MCF 10A (cell line): ENCODE results near the gene CCDC86. TPM values are rescaled to one million over a fixed set of nuclear protein-coding genes. Genes with fewer than 3 reads are reported as not detected.

Experiments used
- BruUV-seq: library from RNA; stranded (reverse); fragments of 400-500 nt; replicated peaks from 2 replicates; lab custom pipeline; 2021; lab: Mats Ljungman, UMichigan
- CTCF ChIA-PET: fragments of 300-600 bp; sonication (Branson Sonifier 250); formaldehyde crosslinking; extraction: SDS; loops from one replicate; lab custom pipeline; 2021; ENCODE audit warnings: antibody characterized with exemption, inconsistent platforms; lab: Yijun Ruan, JAX
- POLR2A ChIA-PET: fragments of 300-600, 350-650 bp; sonication (Branson Sonifier 250); formaldehyde crosslinking; extraction: SDS; loops from one replicate; lab custom pipeline; 2020; ENCODE audit warnings: antibody characterized with exemption, inconsistent platforms; lab: Yijun Ruan, JAX
- DNase-seq: peaks from one replicate; pipeline ENCODE4 v3.0.0-alpha.2; 2018; ENCODE audit not compliant: unreplicated experiment
- H3K27ac Mint-ChIP-seq: one replicate; pipeline ENCODE4 v1.8.0; 2022; ENCODE audit warnings: mild to moderate bottlenecking, low read depth, mixed read lengths; ENCODE audit not compliant: unreplicated experiment
- H3K27me3 Mint-ChIP-seq: one replicate; pipeline ENCODE4 v1.8.0; 2022; ENCODE audit warnings: mixed read lengths; ENCODE audit not compliant: insufficient read depth, unreplicated experiment
- H3K36me3 Mint-ChIP-seq: one replicate; pipeline ENCODE4 v1.8.0; 2022; ENCODE audit warnings: mild to moderate bottlenecking, moderate library complexity, mixed read lengths; ENCODE audit not compliant: insufficient read depth, unreplicated experiment
- H3K4me1 Mint-ChIP-seq: one replicate; pipeline ENCODE4 v1.8.0; 2022; ENCODE audit warnings: mixed read lengths; ENCODE audit not compliant: insufficient read depth, unreplicated experiment
- H3K4me3 Mint-ChIP-seq: one replicate; pipeline ENCODE4 v1.8.0; 2022; ENCODE audit warnings: mild to moderate bottlenecking, moderate library complexity, mixed read lengths; ENCODE audit not compliant: unreplicated experiment
- H3K9me3 Mint-ChIP-seq: one replicate; pipeline ENCODE4 v1.8.0; 2022; ENCODE audit warnings: mixed read lengths; ENCODE audit not compliant: unreplicated experiment
- intact Hi-C: fragments of 100-400 bp; cut with micrococcal nuclease; formaldehyde crosslinking; loops from 2 replicates; pipeline ENCODE4 v1.14.1; 2022
- total RNA-seq: library from RNA; stranded (reverse); gene quantifications from 2 replicates; pipeline ENCODE4 v1.2.3, GENCODE V29; 2022
- TF ChIP-seq, protein P1 (sequence below): fragments of 200-600 bp; IDR thresholded peaks from one replicate; pipeline ENCODE4 v1.8.0; 2022; ENCODE audit warnings: antibody characterized with exemption, mild to moderate bottlenecking; ENCODE audit not compliant: unreplicated experiment

Gene CCDC86
- total RNA-seq, 1 experiment from 2014 or later, result 57.8 TPM

GRCh38 chr11:60834742-60835533, 7.0 kb upstream of the CCDC86 start:
- Mint-ChIP-seq H3K4me1 (peaks cover 21% of the 10 kb centered on the region), H3K27ac (no peak overlapping the region), H3K9me3 (no peaks in the 10 kb centered on the region), H3K27me3 (no peaks in the 10 kb centered on the region), H3K4me3 (no peak overlapping the region), H3K36me3 (no peaks in the 10 kb centered on the region)
- BruUV-seq, result no TSS peak
- TF ChIP-seq, protein P1, sequence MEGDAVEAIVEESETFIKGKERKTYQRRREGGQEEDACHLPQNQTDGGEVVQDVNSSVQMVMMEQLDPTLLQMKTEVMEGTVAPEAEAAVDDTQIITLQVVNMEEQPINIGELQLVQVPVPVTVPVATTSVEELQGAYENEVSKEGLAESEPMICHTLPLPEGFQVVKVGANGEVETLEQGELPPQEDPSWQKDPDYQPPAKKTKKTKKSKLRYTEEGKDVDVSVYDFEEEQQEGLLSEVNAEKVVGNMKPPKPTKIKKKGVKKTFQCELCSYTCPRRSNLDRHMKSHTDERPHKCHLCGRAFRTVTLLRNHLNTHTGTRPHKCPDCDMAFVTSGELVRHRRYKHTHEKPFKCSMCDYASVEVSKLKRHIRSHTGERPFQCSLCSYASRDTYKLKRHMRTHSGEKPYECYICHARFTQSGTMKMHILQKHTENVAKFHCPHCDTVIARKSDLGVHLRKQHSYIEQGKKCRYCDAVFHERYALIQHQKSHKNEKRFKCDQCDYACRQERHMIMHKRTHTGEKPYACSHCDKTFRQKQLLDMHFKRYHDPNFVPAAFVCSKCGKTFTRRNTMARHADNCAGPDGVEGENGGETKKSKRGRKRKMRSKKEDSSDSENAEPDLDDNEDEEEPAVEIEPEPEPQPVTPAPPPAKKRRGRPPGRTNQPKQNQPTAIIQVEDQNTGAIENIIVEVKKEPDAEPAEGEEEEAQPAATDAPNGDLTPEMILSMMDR, result no peak
- intact Hi-C loops, result no loop called here
- ChIA-PET CTCF (interaction anchor here (0.6 to 2.9 kb wide), 5 partner anchors 60 to 547 kb away, joined by 3 to 12 read pairs (median 4); no protein-coding TSS in a partner anchor), POLR2A (no interaction called here)
- no peak for DNase-seq

- no TSS peak for BruUV-seq
- Mint-ChIP-seq H3K4me1 (peaks cover 25% of the 10 kb centered on the region), H3K27me3 (no peaks in the 10 kb centered on the region), H3K27ac (no peak overlapping the region), H3K9me3 (no peaks in the 10 kb centered on the region), H3K4me3 (no peak overlapping the region), H3K36me3 (no peaks in the 10 kb centered on the region)
- CTCF ChIA-PET, result interaction anchor here (0.6 to 2.9 kb wide), 5 partner anchors 60 to 547 kb away, joined by 3 to 12 read pairs (median 4); no protein-coding TSS in a partner anchor
- no peak for DNase-seq
- intact Hi-C loops, result no loop called here
- TF ChIP-seq, protein P1, result no peak
- POLR2A ChIA-PET, result no interaction called here
Measured at GRCh38 chr11:60835534-60835846, 6.4 kb upstream of the CCDC86 start.

GRCh38 chr11:60836866-60837515, 4.9 kb upstream of the CCDC86 start:
- no peaks in the 10 kb centered on the region for H3K9me3 Mint-ChIP-seq
- BruUV-seq, result no TSS peak
- no peaks in the 10 kb centered on the region for H3K27me3 Mint-ChIP-seq
- H3K4me1 Mint-ChIP-seq, result peaks cover 33% of the 10 kb centered on the region
- ChIA-PET CTCF (interaction anchor here (0.6 to 2.9 kb wide), 6 partner anchors 63 to 533 kb away, joined by 3 to 8 read pairs (median 3); no protein-coding TSS in a partner anchor), POLR2A (no interaction called here)
- no peak overlapping the region for H3K4me3 Mint-ChIP-seq
- no peak for DNase-seq
- H3K27ac Mint-ChIP-seq, result no peak overlapping the region
- intact Hi-C loops, result no loop called here
- H3K36me3 Mint-ChIP-seq, result peaks cover 6% of the 10 kb centered on the region
- TF ChIP-seq, protein P1, result no peak

- BruUV-seq, result no TSS peak
- Mint-ChIP-seq H3K4me3 (no peak overlapping the region), H3K4me1 (peaks cover 28% of the 10 kb centered on the region), H3K27ac (no peak overlapping the region), H3K9me3 (no peaks in the 10 kb centered on the region), H3K27me3 (no peaks in the 10 kb centered on the region), H3K36me3 (peaks cover 6% of the 10 kb centered on the region)
- no peak for DNase-seq
- ChIA-PET POLR2A (interaction anchor here (0.5 to 0.6 kb wide), 4 partner anchors 36 to 490 kb away, joined by 3 to 5 read pairs (median 3); no protein-coding TSS in a partner anchor), CTCF (interaction anchor here (0.8 to 2.0 kb wide), 3 partner anchors 13 to 260 kb away, joined by 3 to 7 read pairs (median 3); no protein-coding TSS in a partner anchor)
- TF ChIP-seq, protein P1, result no peak
- intact Hi-C loops, result no loop called here
Measured at GRCh38 chr11:60838132-60838531, 3.8 kb upstream of the CCDC86 start.
